ENCODE results near the gene MPPED2.

DNA sequence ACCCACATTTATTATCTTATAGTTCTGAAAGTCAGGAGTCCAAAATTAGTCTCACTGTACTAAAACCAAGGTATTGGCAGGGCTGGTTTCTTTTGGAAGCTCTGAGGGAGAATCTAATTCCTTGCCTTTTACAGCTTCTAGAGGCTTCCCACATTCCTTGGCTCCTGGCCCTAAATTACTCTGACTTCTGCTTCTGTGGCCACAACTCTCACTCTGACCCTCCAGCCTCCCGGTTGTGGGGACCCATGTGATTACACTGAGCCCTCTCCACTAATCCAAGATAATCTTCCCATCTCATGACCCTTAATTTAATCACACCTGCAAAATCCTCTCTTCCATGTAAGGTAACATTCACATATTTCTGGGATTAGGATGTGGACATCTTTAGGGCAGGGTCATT is 152.3 kb downstream of the MPPED2 start:
- no peak for TF ChIP-seq EZH2 (IDR thresholded peaks at IDR 0.05; ENCODE audit: borderline replicate concordance)
- TF ChIP-seq, protein P1, sequence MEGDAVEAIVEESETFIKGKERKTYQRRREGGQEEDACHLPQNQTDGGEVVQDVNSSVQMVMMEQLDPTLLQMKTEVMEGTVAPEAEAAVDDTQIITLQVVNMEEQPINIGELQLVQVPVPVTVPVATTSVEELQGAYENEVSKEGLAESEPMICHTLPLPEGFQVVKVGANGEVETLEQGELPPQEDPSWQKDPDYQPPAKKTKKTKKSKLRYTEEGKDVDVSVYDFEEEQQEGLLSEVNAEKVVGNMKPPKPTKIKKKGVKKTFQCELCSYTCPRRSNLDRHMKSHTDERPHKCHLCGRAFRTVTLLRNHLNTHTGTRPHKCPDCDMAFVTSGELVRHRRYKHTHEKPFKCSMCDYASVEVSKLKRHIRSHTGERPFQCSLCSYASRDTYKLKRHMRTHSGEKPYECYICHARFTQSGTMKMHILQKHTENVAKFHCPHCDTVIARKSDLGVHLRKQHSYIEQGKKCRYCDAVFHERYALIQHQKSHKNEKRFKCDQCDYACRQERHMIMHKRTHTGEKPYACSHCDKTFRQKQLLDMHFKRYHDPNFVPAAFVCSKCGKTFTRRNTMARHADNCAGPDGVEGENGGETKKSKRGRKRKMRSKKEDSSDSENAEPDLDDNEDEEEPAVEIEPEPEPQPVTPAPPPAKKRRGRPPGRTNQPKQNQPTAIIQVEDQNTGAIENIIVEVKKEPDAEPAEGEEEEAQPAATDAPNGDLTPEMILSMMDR (IDR thresholded peaks at IDR 0.05; ENCODE audit: poor library complexity), result no peak

All from hepatocyte (in vitro differentiated cells).